Measurements from ENCODE around the gene NIBAN1.

Gene NIBAN1

GRCh38 chr1:184945678-184946412 is 28.5 kb downstream of the NIBAN1 start:
- no peak for DNase-seq (ENCODE audit: low spot score)

GRCh38 chr1:184945029-184945428 is 29.3 kb downstream of the NIBAN1 start:
- DNase-seq (ENCODE audit: low spot score), result no peak

- no peak for DNase-seq (ENCODE audit: low spot score)
Measured at GRCh38 chr1:184943998-184944397, 30.3 kb downstream of the NIBAN1 start.

- no peak for DNase-seq (ENCODE audit: low spot score)
Measured at GRCh38 chr1:184941735-184942134, 32.6 kb downstream of the NIBAN1 start.

- no peak for DNase-seq (ENCODE audit: low spot score)
Measured at GRCh38 chr1:184941410-184941733, 32.9 kb downstream of the NIBAN1 start.

GRCh38 chr1:184940694-184941409 is 33.5 kb downstream of the NIBAN1 start:
- DNase-seq (ENCODE audit: low spot score), result no peak

- no peak for DNase-seq (ENCODE audit: low spot score)
Measured at GRCh38 chr1:184940226-184940625, 34.1 kb downstream of the NIBAN1 start.

GRCh38 chr1:184937729-184938128 is 36.6 kb downstream of the NIBAN1 start:
- no peak for DNase-seq (ENCODE audit: low spot score)

GRCh38 chr1:184935920-184936798 is 38.1 kb downstream of the NIBAN1 start:
- no peak for DNase-seq (ENCODE audit: low spot score)

- DNase-seq (ENCODE audit: low spot score), result no peak
Measured at GRCh38 chr1:184933944-184934343, 40.4 kb downstream of the NIBAN1 start.

GRCh38 chr1:184932319-184932718 is 42.0 kb downstream of the NIBAN1 start:
- DNase-seq (ENCODE audit: low spot score), result no peak

GRCh38 chr1:184931566-184931965 is 42.7 kb downstream of the NIBAN1 start:
- no peak for DNase-seq (ENCODE audit: low spot score)

GRCh38 chr1:184930645-184931044 is 43.7 kb downstream of the NIBAN1 start:
- DNase-seq (ENCODE audit: low spot score), result no peak

GRCh38 chr1:184930232-184930631 is 44.1 kb downstream of the NIBAN1 start:
- no peak for DNase-seq (ENCODE audit: low spot score)

GRCh38 chr1:184929711-184930202 is 44.6 kb downstream of the NIBAN1 start:
- DNase-seq (ENCODE audit: low spot score), result no peak

GRCh38 chr1:184928394-184928793 is 45.9 kb downstream of the NIBAN1 start:
- DNase-seq (ENCODE audit: low spot score), result no peak

Data from iPS-NIHi11 (cell line).